Measurements from ENCODE around the gene DCXR.

The DCXR gene

DNA sequence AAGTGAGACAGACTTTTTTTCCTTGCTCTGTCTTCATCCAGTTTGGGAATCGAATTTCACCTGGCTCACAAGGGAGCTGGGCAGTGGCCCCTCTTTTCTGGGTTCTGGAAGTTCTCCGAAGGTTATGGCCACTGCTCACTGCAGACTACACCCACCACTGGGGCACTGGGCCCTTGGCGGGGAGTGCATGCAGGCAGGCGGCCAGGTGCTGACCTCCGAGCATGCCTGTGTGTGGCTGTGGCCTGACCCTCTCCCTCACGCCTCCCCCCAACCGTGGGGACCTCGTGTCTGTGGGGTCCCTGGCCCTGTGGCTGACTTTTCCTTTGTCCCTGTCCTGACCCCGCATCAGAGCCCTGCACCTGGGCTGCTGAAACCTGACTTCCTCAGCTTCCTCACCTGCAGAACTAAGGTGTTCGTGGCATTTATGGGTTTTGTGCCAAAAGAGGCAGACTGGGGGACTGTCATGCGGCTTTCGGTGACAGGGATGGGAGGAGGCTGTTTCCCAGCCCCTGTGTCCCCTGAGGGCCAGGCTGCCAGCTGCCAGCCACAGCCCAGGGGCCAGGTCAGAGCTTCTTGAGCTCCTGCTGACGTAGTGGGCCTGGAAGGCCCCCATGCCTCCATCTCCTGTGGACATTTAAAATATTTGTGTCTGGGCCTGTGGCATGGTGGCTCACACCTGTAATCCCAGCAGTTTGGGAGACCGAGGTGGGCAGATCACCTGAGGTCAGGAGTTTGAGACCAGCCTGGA is 38.6 kb downstream of the DCXR start:
- DNase-seq (ENCODE audit: low spot score), result no peak

DNA sequence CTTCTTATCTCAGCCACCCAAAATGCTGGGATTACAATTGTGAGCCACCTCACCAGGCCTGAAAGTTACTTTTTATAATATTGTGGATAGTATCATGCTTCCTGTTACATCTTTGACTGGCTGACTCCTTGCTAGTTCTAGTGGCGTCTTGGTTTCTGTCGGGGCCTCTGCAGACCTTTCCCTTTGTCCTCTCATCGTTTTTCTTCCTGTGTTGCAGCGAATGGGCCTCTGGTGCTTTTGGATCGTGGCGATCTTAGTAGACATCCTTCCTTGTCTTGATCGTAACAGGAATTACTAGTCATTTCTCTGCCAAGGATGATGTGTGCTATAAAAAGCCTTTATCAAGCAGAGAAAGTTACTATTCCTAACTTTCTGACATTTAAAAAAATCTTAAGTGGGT is 39.3 kb downstream of the DCXR start:
- FAIRE-seq (no peak), DNase-seq (ENCODE audit: low spot score) (no peak)

More for the DNA sequence above, 38.6 kb downstream of the DCXR start:
- no peak for FAIRE-seq

GRCh38 chr17:81996757-81997441 is 40.6 kb downstream of the DCXR start:
- no peak for DNase-seq (ENCODE audit: low spot score)
- FAIRE-seq, result no peak

DNA sequence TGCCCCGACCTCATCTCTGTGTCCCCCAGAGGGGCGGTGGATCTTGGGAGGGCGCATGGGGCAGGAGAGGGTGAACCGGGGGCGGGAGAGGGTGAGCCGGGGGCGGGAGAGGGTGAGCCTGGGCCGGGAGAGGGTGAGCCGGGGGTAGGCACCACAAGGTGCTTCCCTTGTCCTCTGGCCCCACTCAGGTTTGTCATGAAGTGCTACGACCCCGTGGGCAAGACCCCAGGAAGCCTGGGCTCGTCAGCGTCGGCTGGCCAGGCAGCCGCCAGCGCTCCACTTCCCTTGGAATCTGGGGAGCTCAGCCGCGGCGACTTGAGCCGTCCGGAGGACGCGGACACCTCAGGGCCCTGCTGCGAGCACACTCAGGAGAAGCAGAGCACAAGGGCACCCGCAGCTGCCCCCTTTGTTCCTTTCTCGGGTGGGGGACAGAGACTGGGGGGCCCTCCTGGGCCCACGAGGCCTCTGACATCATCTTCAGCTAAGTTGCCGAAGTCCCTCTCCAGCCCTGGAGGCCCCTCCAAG is 41.2 kb downstream of the DCXR start:
- no peak for FAIRE-seq
- no peak for DNase-seq (ENCODE audit: low spot score)

- DNase-seq (ENCODE audit: low spot score) (no peak), FAIRE-seq (no peak)
These were observed 41.9 kb downstream of the DCXR start for GRCh38 chr17:81995463-81996231.

GRCh38 chr17:81994593-81995462 is 42.7 kb downstream of the DCXR start:
- no peak for FAIRE-seq
- DNase-seq (ENCODE audit: low spot score), result no peak

DNA sequence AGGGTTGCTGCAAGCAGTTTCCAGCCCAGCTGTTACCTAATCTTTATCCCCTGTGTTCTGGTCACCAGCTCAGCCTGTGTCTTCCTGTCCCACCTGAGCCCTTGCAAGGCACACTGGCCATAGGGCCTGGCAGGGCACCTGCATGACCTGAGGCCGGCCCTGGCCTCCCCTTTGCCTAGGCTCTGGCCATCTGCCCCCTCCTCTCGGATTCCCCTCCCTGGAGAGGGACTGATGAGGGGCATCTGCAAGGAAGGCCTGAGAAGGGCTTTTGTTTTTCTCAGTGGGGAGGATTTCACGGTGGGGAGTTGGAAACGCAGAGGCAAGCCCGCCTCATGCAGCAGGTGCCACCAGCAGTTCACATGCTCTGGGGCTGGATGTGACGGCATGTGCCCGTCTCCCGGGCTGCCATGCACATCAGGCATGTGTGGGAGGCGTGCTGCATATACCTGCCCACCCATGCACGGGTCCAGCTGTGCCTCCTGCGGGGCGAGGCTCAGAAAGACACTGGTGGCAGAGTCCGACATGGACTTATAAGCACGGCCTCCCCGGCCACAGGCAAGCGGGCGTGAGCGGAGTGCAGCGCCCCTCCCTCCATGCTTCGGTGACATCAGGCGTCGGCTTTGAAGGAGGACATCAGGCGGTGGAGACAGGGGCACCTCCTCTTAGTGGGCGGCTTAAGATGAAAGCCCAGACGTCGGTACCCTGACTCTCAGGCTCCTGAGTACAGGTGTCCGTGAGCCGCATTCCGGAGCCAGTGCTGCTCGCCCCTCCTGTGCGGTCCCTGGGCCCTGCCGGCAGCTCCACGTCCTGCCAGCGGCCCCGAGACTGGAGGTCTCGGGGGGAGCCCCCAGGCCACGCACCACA is 43.5 kb downstream of the DCXR start:
- FAIRE-seq (no peak), DNase-seq (ENCODE audit: low spot score) (no peak)

GRCh38 chr17:81992306-81993102 is 45.0 kb downstream of the DCXR start:
- FAIRE-seq, result no peak

GRCh38 chr17:81991684-81992305 is 45.7 kb downstream of the DCXR start:
- FAIRE-seq, result no peak
- DNase-seq (ENCODE audit: low spot score), result no peak

More at GRCh38 chr17:81992306-81993102, 45.0 kb downstream of the DCXR start:
- no peak for DNase-seq (ENCODE audit: low spot score)

DNA sequence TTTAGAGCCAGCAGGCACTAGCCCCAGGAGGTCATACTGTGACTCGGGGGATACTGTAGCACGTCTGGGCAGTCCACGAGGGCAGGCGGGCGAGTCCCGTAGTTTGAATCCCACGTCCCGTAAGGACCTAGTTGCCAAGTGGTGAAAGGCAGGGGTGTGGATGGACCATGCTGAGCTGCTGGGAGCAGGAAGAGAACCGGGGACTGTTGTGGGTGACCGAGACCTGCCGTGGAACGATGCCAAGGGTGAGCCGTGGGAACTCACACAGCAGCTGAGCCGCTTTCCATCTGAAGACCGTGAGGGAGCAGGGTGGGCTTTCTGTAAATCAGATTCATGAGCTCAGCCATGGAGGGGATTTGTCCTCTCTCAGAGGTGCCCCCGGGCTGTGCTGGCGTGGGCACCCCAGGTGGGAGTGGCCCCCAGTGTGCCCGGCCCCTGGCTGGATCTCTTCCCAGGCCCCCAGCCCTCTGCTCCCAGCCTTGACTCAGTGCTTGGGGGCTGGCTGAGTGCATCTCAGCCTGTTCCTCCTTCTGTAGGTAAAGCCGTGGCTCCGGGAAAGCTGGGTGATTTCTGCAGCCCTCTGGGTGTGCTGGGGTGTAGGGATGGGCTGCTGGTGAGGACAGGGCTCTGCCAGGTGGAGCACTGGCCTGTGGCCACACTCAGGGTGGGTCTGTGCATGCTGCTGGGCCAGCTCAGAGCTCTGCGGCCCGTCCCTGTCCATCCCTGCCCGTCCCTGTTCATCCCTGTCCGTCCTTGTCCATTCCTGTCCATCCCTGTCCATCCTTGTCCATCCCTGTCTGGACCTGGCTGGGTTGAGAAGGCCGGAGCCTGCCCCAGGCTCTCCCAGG is 46.4 kb downstream of the DCXR start:
- DNase-seq (ENCODE audit: low spot score) (no peak), FAIRE-seq (no peak)

GRCh38 chr17:81987161-81987770 is 50.2 kb downstream of the DCXR start:
- FAIRE-seq, result no peak

GRCh38 chr17:81986606-81987005 is 50.9 kb downstream of the DCXR start:
- FAIRE-seq, result no peak
- DNase-seq (ENCODE audit: low spot score), result no peak

More at GRCh38 chr17:81987161-81987770, 50.2 kb downstream of the DCXR start:
- DNase-seq (ENCODE audit: low spot score), result no peak
